Subcutaneous adipose tissue (tissue), 4 donors: ENCODE results near the gene SHB. TPM values are rescaled to one million over a fixed set of nuclear protein-coding genes. Genes with fewer than 3 reads are reported as not detected.

ENCODE experiments used
- CTCF ChIP-seq: fragments of 450-650 bp; IDR thresholded peaks from one replicate; pipeline ENCODE4 v1.5.1; 2016; ENCODE audit warnings: low read depth, mild to moderate bottlenecking, control low read depth, antibody characterized with exemption, moderate library complexity
- total RNA-seq, 4 donors: library from RNA; depleted of rRNA; stranded (reverse); fragments of >200 nt; gene quantifications; one replicate each; pipeline ENCODE4 v1.1.0, GENCODE V29; 2016

SHB gene
- total RNA-seq, 4 donors from 2014 or later = 2.6 to 5.7 (median 4.7) TPM

- no peak for TF ChIP-seq CTCF
These were observed 60.0 kb downstream of the SHB start for GRCh38 chr9:38009035-38009501.

- TF ChIP-seq CTCF = no peak
These were observed 60.6 kb downstream of the SHB start for GRCh38 chr9:38008168-38009034.

DNA sequence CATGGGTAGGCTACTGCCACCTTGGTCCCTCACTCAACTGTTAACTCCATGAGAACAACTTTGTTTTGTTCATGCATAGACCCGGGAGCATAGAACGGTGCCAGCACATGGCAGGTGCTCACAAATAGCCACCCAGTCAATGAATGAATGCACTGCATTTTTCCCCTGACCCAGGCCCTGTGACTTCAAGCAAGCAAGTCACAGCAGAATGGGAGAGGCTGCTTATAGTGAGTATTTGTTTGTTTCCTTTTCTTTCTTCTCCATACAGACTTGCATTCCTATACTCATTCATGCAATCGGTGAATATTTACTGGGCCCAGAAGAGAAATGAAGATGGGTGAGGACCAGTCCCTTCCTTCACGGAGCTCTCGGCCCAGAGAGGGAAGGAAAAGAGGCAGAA, 62.0 kb downstream of the SHB start:
- TF ChIP-seq CTCF = no peak

DNA sequence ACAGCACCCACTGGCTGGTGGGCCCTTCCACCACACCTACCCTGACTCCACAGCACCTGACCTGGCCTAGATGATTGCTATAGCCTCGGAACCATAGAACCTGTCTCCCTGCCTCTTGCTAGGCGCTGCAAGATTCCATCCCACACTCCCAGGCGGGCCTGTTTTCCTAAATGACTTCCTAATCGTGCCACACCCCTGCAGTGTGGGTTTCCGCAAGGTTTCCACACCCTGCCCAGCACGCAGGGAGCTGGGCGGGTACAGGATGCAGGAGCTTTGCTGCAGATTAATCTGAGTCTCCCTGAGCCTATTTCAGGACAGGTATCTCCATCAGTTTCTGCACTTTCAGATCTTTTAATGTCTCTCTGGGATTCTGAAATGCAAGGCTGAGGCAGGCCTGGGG, 62.9 kb downstream of the SHB start:
- TF ChIP-seq CTCF = no peak

DNA sequence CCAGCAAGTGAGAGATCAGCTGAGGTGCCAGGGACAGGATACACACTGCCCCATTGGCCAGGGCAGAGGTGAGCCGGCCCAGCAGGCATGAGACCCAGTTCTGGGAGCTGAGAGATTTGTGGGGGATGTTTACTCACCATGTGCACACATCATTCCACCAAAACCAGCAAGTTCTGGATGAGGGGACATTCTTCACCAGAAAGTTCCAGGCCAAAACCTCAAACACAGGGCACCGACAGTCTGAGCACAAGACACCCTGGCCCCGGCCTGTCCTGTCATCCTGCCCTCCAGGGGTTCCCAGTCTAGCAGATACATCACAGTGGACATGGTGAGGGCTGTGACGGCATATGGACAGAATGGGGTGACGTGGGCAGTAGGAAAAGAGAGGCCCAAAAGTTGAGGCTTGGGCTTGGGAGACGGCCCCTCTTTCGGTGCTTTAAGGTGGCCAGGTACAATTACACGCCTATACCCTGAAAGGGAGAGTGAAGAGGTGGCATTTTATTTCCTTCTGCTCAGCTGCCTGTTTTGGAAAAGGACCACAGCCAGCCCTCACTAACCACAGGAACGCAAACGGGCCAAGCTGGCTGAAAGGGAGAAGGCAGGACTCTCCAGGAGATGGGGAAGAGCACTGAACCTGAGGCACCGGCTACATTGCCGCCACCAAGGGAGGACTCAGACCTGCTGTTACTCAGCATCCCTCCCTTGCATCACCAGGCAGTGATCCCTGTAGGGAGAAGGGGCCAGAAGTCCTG, 64.0 kb downstream of the SHB start:
- no peak for TF ChIP-seq CTCF

DNA sequence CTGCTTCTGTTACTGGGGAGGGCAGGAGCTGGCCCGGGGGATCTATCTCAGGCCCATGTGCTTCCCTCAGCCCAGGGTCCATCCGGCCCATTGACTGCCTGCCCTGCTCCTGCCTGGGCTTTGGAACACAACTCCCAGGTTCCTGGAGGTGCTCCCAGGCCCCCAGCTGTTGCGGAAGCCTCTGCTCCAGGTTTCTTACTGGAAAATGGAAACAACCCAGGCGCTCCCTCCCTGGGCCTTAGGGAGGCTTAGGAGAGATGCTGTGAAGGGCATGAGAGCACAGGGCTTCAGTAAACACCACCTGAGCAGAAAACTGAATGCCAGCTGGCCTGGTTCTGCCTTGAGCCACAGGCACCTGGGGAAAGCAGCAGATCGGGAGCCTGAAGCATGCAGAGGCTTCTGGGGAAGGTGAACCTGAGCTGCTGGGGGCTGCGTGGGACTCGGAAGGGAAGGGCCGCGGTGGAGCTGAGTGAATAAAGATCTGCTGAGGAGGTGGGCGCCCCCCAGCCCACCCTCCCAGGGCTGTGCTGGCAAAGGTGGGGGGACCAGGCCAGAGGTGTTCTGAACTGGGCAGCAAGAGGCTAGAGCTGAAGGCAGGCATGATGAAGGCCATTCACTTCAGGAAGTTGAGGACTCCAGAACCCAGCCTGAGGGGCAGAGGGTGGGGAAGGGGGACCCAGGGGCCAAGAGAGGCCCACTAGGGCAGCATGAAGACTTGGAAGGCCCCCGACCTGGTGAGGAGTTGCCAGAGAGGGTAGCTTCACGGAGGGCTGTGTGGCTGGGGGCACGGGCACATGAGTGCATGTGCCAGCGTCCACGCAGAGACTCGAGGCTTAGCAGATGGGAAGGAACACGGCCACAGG, 64.8 kb downstream of the SHB start:
- TF ChIP-seq CTCF = no peak

DNA sequence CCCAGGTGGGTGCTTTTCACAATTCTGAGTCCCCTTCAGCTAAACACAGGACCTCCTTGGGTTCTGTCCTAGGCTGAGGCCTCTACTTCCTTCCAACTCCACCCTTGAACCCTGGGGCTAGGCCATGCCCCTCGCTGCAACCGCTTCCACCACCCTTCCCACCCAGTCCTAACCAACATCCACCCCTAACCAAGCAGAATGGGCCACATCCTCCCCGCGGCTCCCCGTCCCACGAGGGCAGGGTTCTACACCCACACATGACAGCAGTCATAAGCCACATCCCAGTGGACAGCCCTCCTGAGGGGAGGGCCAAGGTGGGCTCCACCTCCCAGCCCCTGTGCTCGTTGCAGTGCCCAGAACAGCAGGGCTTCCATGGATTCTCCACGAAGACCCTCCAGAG, 65.8 kb downstream of the SHB start:
- no peak for TF ChIP-seq CTCF
